SJCRH30 (cell line): ENCODE measurements around the gene NT5M. TPM values are rescaled to one million over a fixed set of nuclear protein-coding genes. Genes with fewer than 3 reads are reported as not detected.

ENCODE experiments used
- DNase-seq, 2 experiments: peaks; one replicate each; pipeline ENCODE4 v3.0.0-alpha.2; 2015 to 2020
- H3K27ac ChIP-seq: fragments of 250-450 bp; sonication (Bioruptor Pico); 2 replicates; pipeline ENCODE4 v1.5.1; 2020; ENCODE audit warnings: mild to moderate bottlenecking, moderate library complexity
- H3K27me3 ChIP-seq: fragments of 250-450 bp; sonication (Bioruptor Pico); 2 replicates; pipeline ENCODE4 v1.5.1; 2020; ENCODE audit warnings: mild to moderate bottlenecking, moderate library complexity
- H3K36me3 ChIP-seq: fragments of 250-450 bp; sonication (Bioruptor Pico); 2 replicates; pipeline ENCODE4 v1.5.1; 2020; ENCODE audit warnings: mild to moderate bottlenecking, moderate library complexity
- H3K4me1 ChIP-seq: fragments of 250-450 bp; sonication (Bioruptor Pico); 2 replicates; pipeline ENCODE4 v1.5.1; 2020; ENCODE audit warnings: mild to moderate bottlenecking, moderate library complexity
- H3K4me3 ChIP-seq: fragments of 250-450 bp; sonication (Bioruptor Pico); 2 replicates; pipeline ENCODE4 v1.5.1; 2020; ENCODE audit warnings: mild to moderate bottlenecking, moderate library complexity
- H3K9me3 ChIP-seq: fragments of 250-450 bp; sonication (Bioruptor Pico); replicated peaks from 2 replicates; pipeline ENCODE4 v1.5.1; 2020; ENCODE audit warnings: mild to moderate bottlenecking, moderate library complexity
- total RNA-seq: library from RNA; depleted of rRNA; stranded (reverse); fragments of >200 nt; shearing (Covaris generic); gene quantifications from 2 replicates; pipeline ENCODE4 v1.2.3, GENCODE V29; 2014

The NT5M gene
- total RNA-seq, 1 experiment from 2014 or later: 4.2 TPM

- Histone ChIP-seq H3K27me3 (no peaks in the 10 kb centered on the region), H3K4me1 (peaks cover 13% of the 10 kb centered on the region), H3K36me3 (no peaks in the 10 kb centered on the region), H3K27ac (no peak overlapping the region), H3K9me3 (peaks cover 23% of the 10 kb centered on the region), H3K4me3 (no peak overlapping the region)
- peak in 1 of 2 experiments; percentile 57 for DNase-seq
These were observed 58.8 kb downstream of the NT5M start for GRCh38 chr17:17361867-17362539.

GRCh38 chr17:17362540-17362930, 59.4 kb downstream of the NT5M start:
- Histone ChIP-seq H3K4me3 (no peak overlapping the region), H3K36me3 (no peaks in the 10 kb centered on the region), H3K27ac (no peak overlapping the region), H3K9me3 (peaks cover 23% of the 10 kb centered on the region), H3K27me3 (no peaks in the 10 kb centered on the region), H3K4me1 (peaks cover 13% of the 10 kb centered on the region)
- peak in 1 of 2 experiments; percentile 16 for DNase-seq

- no peak overlapping the region; the same call in 1 of the 2 replicates for H3K27ac ChIP-seq
- peaks cover 22% of the 10 kb centered on the region for H3K9me3 ChIP-seq
- H3K4me3 ChIP-seq: peak overlapping the region; percentile 27
- H3K4me1 ChIP-seq: peaks cover 13% of the 10 kb centered on the region
- H3K36me3 ChIP-seq: no peaks in the 10 kb centered on the region
- H3K27me3 ChIP-seq: no peaks in the 10 kb centered on the region
- peak in 1 of 2 experiments; percentile 27 for DNase-seq
These were observed 60.6 kb downstream of the NT5M start for GRCh38 chr17:17363638-17364337.

- Histone ChIP-seq H3K27me3 (no peaks in the 10 kb centered on the region), H3K36me3 (no peaks in the 10 kb centered on the region), H3K4me3 (peak overlapping the region; percentile 27), H3K9me3 (peaks cover 17% of the 10 kb centered on the region), H3K27ac (peak overlapping the region; percentile 1; the same call in 1 of the 2 replicates), H3K4me1 (peaks cover 17% of the 10 kb centered on the region)
- peak; percentile 59 to 70 for DNase-seq
These were observed 61.1 kb downstream of the NT5M start for GRCh38 chr17:17364338-17364667.

DNA sequence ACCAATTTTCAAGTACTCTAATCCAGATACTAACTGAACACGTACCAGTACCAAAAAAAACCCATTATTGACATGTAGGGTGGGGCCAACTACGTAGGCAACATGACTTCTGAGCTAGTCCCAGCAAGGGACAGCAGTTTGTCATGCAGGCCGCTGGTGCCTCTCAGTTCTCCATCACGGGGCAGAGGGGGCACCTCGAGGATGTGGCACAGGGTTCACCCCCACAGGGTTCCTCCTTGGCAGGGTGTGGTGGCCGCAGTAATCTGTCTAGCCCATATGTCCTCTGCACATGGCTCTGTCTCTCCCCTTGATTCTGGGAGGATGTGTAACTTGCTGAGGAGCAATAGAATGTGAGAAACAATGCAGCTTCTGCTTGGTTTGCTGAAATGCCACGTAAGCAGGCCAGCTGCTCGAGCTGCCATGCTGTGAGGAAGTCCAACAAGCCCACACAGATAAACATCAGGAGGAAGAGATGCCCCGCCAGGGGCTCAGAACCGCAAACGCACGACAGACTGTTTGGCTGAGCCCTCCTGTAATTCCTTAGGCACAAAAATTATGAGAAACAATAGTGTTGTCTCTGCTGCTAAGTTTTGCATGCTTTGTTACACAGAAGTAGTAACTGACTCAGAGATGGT, 62.4 kb downstream of the NT5M start:
- no peaks in the 10 kb centered on the region for H3K36me3 ChIP-seq
- H3K9me3 ChIP-seq: peaks cover 6% of the 10 kb centered on the region; the same call in 1 of the 2 replicates
- DNase-seq: peak in 1 of 2 experiments; percentile 46
- peaks cover 30% of the 10 kb centered on the region for H3K4me1 ChIP-seq
- H3K27ac ChIP-seq: no peak overlapping the region
- no peaks in the 10 kb centered on the region for H3K27me3 ChIP-seq
- no peak overlapping the region for H3K4me3 ChIP-seq

GRCh38 chr17:17366235-17366634, 63.1 kb downstream of the NT5M start:
- H3K9me3 ChIP-seq: 0 out of 2 replicates have a peak, but pooled peaks cover 6% of the 10 kb centered on the region
- no peaks in the 10 kb centered on the region for H3K36me3 ChIP-seq
- H3K4me1 ChIP-seq: peaks cover 36% of the 10 kb centered on the region
- no peak for DNase-seq
- no peaks in the 10 kb centered on the region for H3K27me3 ChIP-seq
- no peak overlapping the region for H3K27ac ChIP-seq
- H3K4me3 ChIP-seq: no peak overlapping the region

GRCh38 chr17:17366941-17367875, 64.0 kb downstream of the NT5M start:
- DNase-seq: peak in 1 of 2 experiments; percentile 27
- Histone ChIP-seq H3K27ac (no peak overlapping the region), H3K36me3 (no peaks in the 10 kb centered on the region), H3K9me3 (0 out of 2 replicates have a peak, but pooled peaks cover 6% of the 10 kb centered on the region), H3K27me3 (no peaks in the 10 kb centered on the region), H3K4me1 (peaks cover 38% of the 10 kb centered on the region), H3K4me3 (no peak overlapping the region)

GRCh38 chr17:17367931-17368330, 64.8 kb downstream of the NT5M start:
- Histone ChIP-seq H3K27me3 (no peaks in the 10 kb centered on the region), H3K9me3 (0 out of 2 replicates have a peak, but pooled peaks cover 6% of the 10 kb centered on the region), H3K4me3 (no peak overlapping the region), H3K4me1 (peaks cover 38% of the 10 kb centered on the region), H3K36me3 (no peaks in the 10 kb centered on the region), H3K27ac (no peak overlapping the region)
- no peak for DNase-seq

DNA sequence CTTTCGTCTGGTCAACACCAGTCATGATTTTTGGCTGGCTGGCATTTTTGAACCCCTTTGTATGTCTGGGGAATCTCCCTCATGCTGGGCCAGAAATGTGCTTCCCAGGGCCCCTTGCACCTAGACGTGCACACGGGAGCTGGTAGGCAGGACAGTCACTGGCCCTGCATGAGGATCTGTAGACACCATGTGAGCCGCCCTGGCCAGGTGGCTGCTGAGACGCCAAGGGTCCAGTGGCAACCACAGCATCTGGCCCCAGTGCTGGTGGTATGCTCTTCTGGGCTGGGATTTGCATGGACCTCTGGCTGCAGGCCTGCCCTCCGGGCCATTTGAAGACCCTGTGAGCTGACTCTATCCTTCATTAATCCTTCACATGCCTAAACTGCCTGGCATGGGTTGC, 67.5 kb downstream of the NT5M start:
- H3K9me3 ChIP-seq: 0 out of 2 replicates have a peak, but pooled peaks cover 6% of the 10 kb centered on the region
- H3K4me3 ChIP-seq: no peak overlapping the region
- H3K4me1 ChIP-seq: peaks cover 25% of the 10 kb centered on the region
- DNase-seq: no peak
- no peaks in the 10 kb centered on the region for H3K27me3 ChIP-seq
- no peaks in the 10 kb centered on the region for H3K36me3 ChIP-seq
- H3K27ac ChIP-seq: peak overlapping the region; percentile 1; the same call in 1 of the 2 replicates

GRCh38 chr17:17372856-17373520, 69.8 kb downstream of the NT5M start:
- Histone ChIP-seq H3K27ac (no peak overlapping the region), H3K27me3 (no peaks in the 10 kb centered on the region), H3K4me3 (no peak overlapping the region), H3K9me3 (no peaks in the 10 kb centered on the region), H3K4me1 (peaks cover 25% of the 10 kb centered on the region), H3K36me3 (no peaks in the 10 kb centered on the region)
- no peak for DNase-seq

DNA sequence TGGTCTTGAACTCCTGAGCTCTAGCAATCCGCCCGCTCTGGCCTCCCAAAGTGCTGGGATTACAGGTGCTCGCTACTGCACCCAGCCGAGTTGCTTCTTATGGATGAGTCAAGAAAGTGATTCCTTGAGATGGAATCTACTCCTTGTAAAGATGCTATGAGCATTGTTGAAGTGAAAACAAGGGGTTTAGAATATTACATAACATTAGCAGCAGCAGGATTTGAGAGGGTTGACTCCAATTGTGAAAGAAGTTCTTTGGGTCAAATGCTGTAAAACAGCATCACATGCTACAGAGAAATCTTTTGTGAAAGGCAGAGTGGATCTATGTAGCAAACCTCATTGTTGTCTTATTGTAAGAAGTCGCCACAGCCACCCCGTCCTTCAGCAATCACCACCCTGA, 72.7 kb downstream of the NT5M start:
- H3K9me3 ChIP-seq: no peaks in the 10 kb centered on the region
- H3K27me3 ChIP-seq: no peaks in the 10 kb centered on the region
- H3K4me1 ChIP-seq: peaks cover 20% of the 10 kb centered on the region
- DNase-seq: no peak
- no peaks in the 10 kb centered on the region for H3K36me3 ChIP-seq
- H3K27ac ChIP-seq: no peak overlapping the region
- no peak overlapping the region for H3K4me3 ChIP-seq

DNA sequence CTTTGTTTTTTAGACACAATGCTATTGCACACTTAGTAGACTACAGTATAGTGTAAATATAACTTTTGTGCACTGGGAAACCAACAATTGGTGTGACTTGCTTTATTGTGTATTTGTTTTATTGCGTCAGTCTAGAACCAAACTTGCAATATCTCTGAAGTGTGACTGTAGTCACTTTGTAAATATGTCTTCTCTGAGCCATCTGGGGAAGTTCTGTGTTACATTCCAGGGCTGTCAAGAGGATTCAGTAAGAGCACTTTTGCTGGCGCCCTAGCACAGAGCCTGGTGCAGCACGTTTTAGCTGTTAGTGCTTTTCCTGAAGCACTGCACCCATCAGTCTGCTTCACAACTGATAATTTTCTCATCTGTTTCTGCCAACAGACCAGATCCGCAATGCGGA, 73.2 kb downstream of the NT5M start:
- Histone ChIP-seq H3K9me3 (no peaks in the 10 kb centered on the region), H3K27ac (no peak overlapping the region), H3K36me3 (no peaks in the 10 kb centered on the region), H3K4me1 (peaks cover 20% of the 10 kb centered on the region), H3K4me3 (no peak overlapping the region), H3K27me3 (no peaks in the 10 kb centered on the region)
- DNase-seq: no peak

DNA sequence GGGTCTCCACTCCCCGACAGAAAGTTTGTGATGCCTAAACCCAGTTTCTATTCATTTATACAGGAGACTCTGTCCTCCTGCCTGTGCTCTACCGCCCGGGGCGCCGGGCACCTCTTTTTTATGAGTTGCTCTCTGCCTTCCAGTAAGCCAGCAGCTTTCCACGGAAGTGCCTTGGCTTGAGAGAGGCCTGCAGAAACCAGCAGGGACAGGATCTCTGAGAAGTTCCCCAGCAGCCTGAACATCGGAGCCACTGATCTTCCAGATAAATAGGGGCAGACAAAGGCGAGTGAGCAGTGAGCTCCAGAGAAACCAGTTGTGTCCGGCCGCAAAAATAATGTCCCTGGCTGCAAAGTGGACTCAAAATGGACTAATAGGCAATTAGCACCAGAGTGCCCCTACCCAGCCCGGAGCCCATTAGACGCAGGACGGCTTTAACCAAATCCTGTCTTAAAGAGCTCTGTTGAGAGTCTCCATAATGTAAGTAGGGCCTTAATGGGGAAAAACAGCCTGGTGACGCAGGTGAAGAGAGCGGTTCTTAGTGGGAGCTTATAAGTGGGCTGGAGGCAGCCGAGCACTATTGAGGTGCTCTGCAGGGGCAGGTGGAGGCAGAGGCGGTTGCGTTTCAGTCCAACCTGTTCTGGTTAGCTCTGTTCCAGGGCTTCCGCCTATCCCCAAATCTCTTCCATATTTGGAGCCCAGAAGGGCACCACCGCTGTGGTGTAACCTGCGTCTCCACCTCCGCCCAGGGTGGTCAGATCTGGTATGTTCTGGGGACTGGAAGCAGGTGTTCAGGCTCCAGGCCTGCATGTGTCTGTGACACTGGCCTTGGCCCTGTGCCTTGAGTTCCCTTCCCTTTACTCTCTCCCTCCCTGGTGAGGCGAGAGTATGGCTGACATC, 74.1 kb downstream of the NT5M start:
- Histone ChIP-seq H3K4me1 (peaks cover 28% of the 10 kb centered on the region), H3K27me3 (no peaks in the 10 kb centered on the region), H3K9me3 (no peaks in the 10 kb centered on the region), H3K4me3 (no peak overlapping the region), H3K27ac (no peak overlapping the region), H3K36me3 (no peaks in the 10 kb centered on the region)
- no peak for DNase-seq
